ENCODE results near the gene RPS6KL1. TPM values are rescaled to one million over a fixed set of nuclear protein-coding genes. Genes with fewer than 3 reads are reported as not detected.
A peak's percentile ranks its signal among the peaks of the same experiment; 100 is the strongest.

Gene RPS6KL1
- total RNA-seq, 1 experiment from 2014 or later: 9.8 TPM

- TSS peak; percentile 59 for BruUV-seq (replicated peaks)
- intact Hi-C loops (cut with micrococcal nuclease; ENCODE audit: unreplicated experiment): no loop called here
- ChIA-PET CTCF (interaction anchor here (0.5 to 1.5 kb wide), 2 partner anchors 42 to 239 kb away, joined by 3 to 4 read pairs; no protein-coding TSS in a partner anchor), POLR2A (no interaction called here)
- H3K27ac Mint-ChIP-seq (ENCODE audit: unreplicated experiment): no peak overlapping the region
- 0 out of 2 replicates have a peak, but pooled peaks cover 2% of the 10 kb centered on the region for H3K4me1 ChIP-seq
- H3K4me3 ChIP-seq (ENCODE audit: low read depth, low read length): no peak overlapping the region
- H3K36me3 ChIP-seq (ENCODE audit: control insufficient read depth, insufficient read depth, low read length): peaks cover 3% of the 10 kb centered on the region; the same call in 1 of the 2 replicates
- H3K9me3 ChIP-seq: no peaks in the 10 kb centered on the region
- H3K9me3 Mint-ChIP-seq (ENCODE audit: unreplicated experiment): no peaks in the 10 kb centered on the region
- H3K27me3 ChIP-seq (replicated peaks; ENCODE audit: control insufficient read depth, insufficient read depth, low read length): no peaks in the 10 kb centered on the region
- H3K27me3 Mint-ChIP-seq (ENCODE audit: insufficient read depth, unreplicated experiment): no peaks in the 10 kb centered on the region
- H3K4me3 Mint-ChIP-seq (ENCODE audit: unreplicated experiment): no peak overlapping the region
- TF ChIP-seq CTCF (IDR thresholded peaks at IDR 0.05; ENCODE audit: insufficient read depth in 1 of 2, low read depth in 1 of 2, low read length in 1 of 2, severe bottlenecking in 1 of 2, unreplicated experiment in 1 of 2): no peak
- H3K36me3 Mint-ChIP-seq (ENCODE audit: insufficient read depth, unreplicated experiment): peaks cover 56% of the 10 kb centered on the region
- H3K4me1 Mint-ChIP-seq (ENCODE audit: low read depth, unreplicated experiment): no peaks in the 10 kb centered on the region
- DNase-seq: no peak
Observed at GRCh38 chr14:74902941-74903705, 19.9 kb downstream of the RPS6KL1 start.

GRCh38 chr14:74898694-74899093 lies 24.4 kb downstream of the RPS6KL1 start:
- H3K27me3 ChIP-seq (replicated peaks; ENCODE audit: control insufficient read depth, insufficient read depth, low read length): no peaks in the 10 kb centered on the region
- peaks cover 85% of the 10 kb centered on the region for H3K36me3 Mint-ChIP-seq (ENCODE audit: insufficient read depth, unreplicated experiment)
- TF ChIP-seq CTCF (IDR thresholded peaks at IDR 0.05; ENCODE audit: insufficient read depth in 1 of 2, low read depth in 1 of 2, low read length in 1 of 2, severe bottlenecking in 1 of 2, unreplicated experiment in 1 of 2): no peak
- no peak for DNase-seq
- H3K4me3 Mint-ChIP-seq (ENCODE audit: unreplicated experiment): no peak overlapping the region
- no peaks in the 10 kb centered on the region for H3K4me1 Mint-ChIP-seq (ENCODE audit: low read depth, unreplicated experiment)
- H3K27me3 Mint-ChIP-seq (ENCODE audit: insufficient read depth, unreplicated experiment): no peaks in the 10 kb centered on the region
- peak overlapping the region; percentile 27 for H3K27ac Mint-ChIP-seq (ENCODE audit: unreplicated experiment)
- CTCF ChIA-PET: interaction anchor here (0.6 to 2.1 kb wide), 2 partner anchors 38 to 408 kb away, joined by 3 to 8 read pairs; no protein-coding TSS in a partner anchor
- no peaks in the 10 kb centered on the region for H3K9me3 Mint-ChIP-seq (ENCODE audit: unreplicated experiment)
- BruUV-seq (replicated peaks): no TSS peak
- intact Hi-C loops (cut with micrococcal nuclease; ENCODE audit: unreplicated experiment): no loop called here
- H3K4me1 ChIP-seq: 0 out of 2 replicates have a peak, but pooled peaks cover 2% of the 10 kb centered on the region
- H3K4me3 ChIP-seq (ENCODE audit: low read depth, low read length): no peak overlapping the region
- POLR2A ChIA-PET: no interaction called here
- no peaks in the 10 kb centered on the region for H3K9me3 ChIP-seq
- peaks cover 3% of the 10 kb centered on the region; the same call in 1 of the 2 replicates for H3K36me3 ChIP-seq (ENCODE audit: control insufficient read depth, insufficient read depth, low read length)

GRCh38 chr14:74898083-74898482 lies 25.0 kb downstream of the RPS6KL1 start:
- Histone ChIP-seq H3K36me3 (ENCODE audit: control insufficient read depth, insufficient read depth, low read length) (peaks cover 3% of the 10 kb centered on the region; the same call in 1 of the 2 replicates), H3K4me3 (ENCODE audit: low read depth, low read length) (no peak overlapping the region), H3K27me3 (replicated peaks; ENCODE audit: control insufficient read depth, insufficient read depth, low read length) (no peaks in the 10 kb centered on the region), H3K9me3 (no peaks in the 10 kb centered on the region), H3K4me1 (0 out of 2 replicates have a peak, but pooled peaks cover 2% of the 10 kb centered on the region)
- intact Hi-C loops (cut with micrococcal nuclease; ENCODE audit: unreplicated experiment): no loop called here
- no peaks in the 10 kb centered on the region for H3K27me3 Mint-ChIP-seq (ENCODE audit: insufficient read depth, unreplicated experiment)
- no TSS peak for BruUV-seq (replicated peaks)
- no peak for DNase-seq
- no peak for TF ChIP-seq CTCF (IDR thresholded peaks at IDR 0.05; ENCODE audit: insufficient read depth in 1 of 2, low read depth in 1 of 2, low read length in 1 of 2, severe bottlenecking in 1 of 2, unreplicated experiment in 1 of 2)
- CTCF ChIA-PET: interaction anchor here (0.6 to 2.1 kb wide), 2 partner anchors 37 to 408 kb away, joined by 3 to 8 read pairs; no protein-coding TSS in a partner anchor
- no peak overlapping the region for H3K27ac Mint-ChIP-seq (ENCODE audit: unreplicated experiment)
- no peaks in the 10 kb centered on the region for H3K9me3 Mint-ChIP-seq (ENCODE audit: unreplicated experiment)
- POLR2A ChIA-PET: no interaction called here
- H3K36me3 Mint-ChIP-seq (ENCODE audit: insufficient read depth, unreplicated experiment): peaks cover 90% of the 10 kb centered on the region
- H3K4me1 Mint-ChIP-seq (ENCODE audit: low read depth, unreplicated experiment): no peaks in the 10 kb centered on the region
- H3K4me3 Mint-ChIP-seq (ENCODE audit: unreplicated experiment): no peak overlapping the region
